HFFc6 (cell line): Measurements from ENCODE around the gene ZSCAN20. TPM values are rescaled to one million over a fixed set of nuclear protein-coding genes. Genes with fewer than 3 reads are reported as not detected.

Experiments used
- DNase-seq: peaks from one replicate; pipeline ENCODE4 v3.0.0-alpha.2; 2018
- H3K27ac Mint-ChIP-seq: 2 replicates; pipeline ENCODE4 v1.8.0; 2020; ENCODE audit warnings: mild to moderate bottlenecking, mixed read lengths
- H3K27me3 Mint-ChIP-seq: 2 replicates; pipeline ENCODE4 v1.8.0; 2021; ENCODE audit warnings: mild to moderate bottlenecking, moderate library complexity, mixed read lengths; ENCODE audit not compliant: insufficient read depth
- H3K36me3 Mint-ChIP-seq: 2 replicates; pipeline ENCODE4 v1.8.0; 2021; ENCODE audit warnings: low read depth, mixed read lengths
- H3K4me1 Mint-ChIP-seq: 2 replicates; pipeline ENCODE4 v1.8.0; 2020; ENCODE audit warnings: low read depth, mixed read lengths
- H3K4me3 Mint-ChIP-seq: 2 replicates; pipeline ENCODE4 v1.8.0; 2020; ENCODE audit warnings: mild to moderate bottlenecking, moderate library complexity, mixed read lengths
- H3K9me3 Mint-ChIP-seq: 2 replicates; pipeline ENCODE4 v1.8.0; 2020; ENCODE audit warnings: mild to moderate bottlenecking, mixed read lengths
- CTCF ChIP-seq: fragments of 200-600 bp; sonication (generic); IDR thresholded peaks from 2 replicates; pipeline ENCODE4 v1.5.0; 2021; ENCODE audit warnings: antibody characterized with exemption, mild to moderate bottlenecking
- total RNA-seq, 6 experiments: library from RNA; stranded (reverse); fragmentation: NEBNext Ultra II Directional; extraction: Animal tissue kit (Norgen Biotek cat#: 25700); gene quantifications; 2 replicates in 1 of 6; 3 replicates in 5 of 6; pipeline ENCODE4 v1.2.3, GENCODE V29; 2021

ZSCAN20 gene
- total RNA-seq, 6 experiments from 2014 or later, result 5.0 to 6.2 (median 5.6) TPM

- Mint-ChIP-seq H3K4me1 (no peaks in the 10 kb centered on the region), H3K4me3 (no peak overlapping the region), H3K36me3 (peaks cover 68% of the 10 kb centered on the region), H3K27ac (no peak overlapping the region), H3K27me3 (no peaks in the 10 kb centered on the region; the same call in 1 of the 2 replicates), H3K9me3 (peaks cover 21% of the 10 kb centered on the region)
- no peak for TF ChIP-seq CTCF
- no peak for DNase-seq
Measured at GRCh38 chr1:33488624-33489023, 16.2 kb downstream of the ZSCAN20 start.

GRCh38 chr1:33494929-33495328, 22.5 kb downstream of the ZSCAN20 start:
- Mint-ChIP-seq H3K4me3 (no peak overlapping the region), H3K36me3 (peaks cover 76% of the 10 kb centered on the region), H3K4me1 (no peaks in the 10 kb centered on the region), H3K27me3 (peaks cover 5% of the 10 kb centered on the region; the same call in 1 of the 2 replicates), H3K9me3 (peaks cover 60% of the 10 kb centered on the region), H3K27ac (no peak overlapping the region)
- DNase-seq, result no peak
- TF ChIP-seq CTCF, result no peak

- Mint-ChIP-seq H3K27ac (no peak overlapping the region), H3K36me3 (peaks cover 62% of the 10 kb centered on the region), H3K9me3 (peaks cover 47% of the 10 kb centered on the region), H3K4me1 (peaks cover 2% of the 10 kb centered on the region), H3K27me3 (peaks cover 5% of the 10 kb centered on the region; the same call in 1 of the 2 replicates), H3K4me3 (no peak overlapping the region)
- no peak for DNase-seq
- TF ChIP-seq CTCF, result no peak
Measured at GRCh38 chr1:33497410-33497809, 25.0 kb downstream of the ZSCAN20 start.

GRCh38 chr1:33500547-33500946, 28.1 kb downstream of the ZSCAN20 start:
- H3K36me3 Mint-ChIP-seq, result peaks cover 34% of the 10 kb centered on the region
- H3K9me3 Mint-ChIP-seq, result peaks cover 19% of the 10 kb centered on the region
- H3K27me3 Mint-ChIP-seq, result no peaks in the 10 kb centered on the region; the same call in 1 of the 2 replicates
- TF ChIP-seq CTCF, result peak; percentile 71
- no peak overlapping the region for H3K27ac Mint-ChIP-seq
- H3K4me1 Mint-ChIP-seq, result peaks cover 8% of the 10 kb centered on the region
- DNase-seq, result no peak
- no peak overlapping the region for H3K4me3 Mint-ChIP-seq

GRCh38 chr1:33501309-33501708, 28.9 kb downstream of the ZSCAN20 start:
- Mint-ChIP-seq H3K36me3 (peaks cover 26% of the 10 kb centered on the region), H3K4me3 (no peak overlapping the region), H3K27me3 (no peaks in the 10 kb centered on the region; the same call in 1 of the 2 replicates), H3K9me3 (peaks cover 12% of the 10 kb centered on the region), H3K4me1 (peaks cover 8% of the 10 kb centered on the region), H3K27ac (no peak overlapping the region)
- no peak for TF ChIP-seq CTCF
- DNase-seq, result no peak

GRCh38 chr1:33501774-33502173, 29.3 kb downstream of the ZSCAN20 start:
- H3K4me1 Mint-ChIP-seq, result peaks cover 8% of the 10 kb centered on the region
- H3K27ac Mint-ChIP-seq, result no peak overlapping the region
- H3K9me3 Mint-ChIP-seq, result peaks cover 7% of the 10 kb centered on the region; the same call in 1 of the 2 replicates
- H3K36me3 Mint-ChIP-seq, result peaks cover 21% of the 10 kb centered on the region
- TF ChIP-seq CTCF, result no peak
- H3K27me3 Mint-ChIP-seq, result no peaks in the 10 kb centered on the region; the same call in 1 of the 2 replicates
- no peak overlapping the region for H3K4me3 Mint-ChIP-seq
- no peak for DNase-seq
